Stimulated activated CD4-positive, alpha-beta T cell treated with anti-CD3 and anti-CD28 coated beads, Interleukin-12 subunit alpha, Interleukin-12 subunit beta, amount 100 ng/mL, for 4 hours (primary cell): Measurements from ENCODE around the gene ATP10A.

Source experiments
- DNase-seq: peaks from one replicate; pipeline ENCODE4 v3.0.0-alpha.2; 2020

Gene ATP10A

GRCh38 chr15:25695875-25696760 lies 167.0 kb downstream of the ATP10A start:
- no peak for DNase-seq

- no peak for DNase-seq
These were observed 168.3 kb downstream of the ATP10A start for GRCh38 chr15:25694823-25695312.

GRCh38 chr15:25694239-25694584 lies 168.9 kb downstream of the ATP10A start:
- DNase-seq = no peak

GRCh38 chr15:25693321-25694238 lies 169.5 kb downstream of the ATP10A start:
- DNase-seq = peak; percentile 26

GRCh38 chr15:25691544-25692430 lies 171.3 kb downstream of the ATP10A start:
- DNase-seq = no peak

GRCh38 chr15:25690673-25691543 lies 172.2 kb downstream of the ATP10A start:
- DNase-seq = no peak

GRCh38 chr15:25689592-25689991 lies 173.5 kb downstream of the ATP10A start:
- DNase-seq = no peak

- DNase-seq = no peak
These were observed 175.0 kb downstream of the ATP10A start for GRCh38 chr15:25688166-25688565.

- no peak for DNase-seq
These were observed 175.4 kb downstream of the ATP10A start for GRCh38 chr15:25687689-25688088.

GRCh38 chr15:25687276-25687675 lies 175.9 kb downstream of the ATP10A start:
- DNase-seq = no peak

- DNase-seq = no peak
These were observed 176.3 kb downstream of the ATP10A start for GRCh38 chr15:25686780-25687179.

- DNase-seq = no peak
These were observed 178.4 kb downstream of the ATP10A start for GRCh38 chr15:25684521-25685431.

- DNase-seq = no peak
These were observed 179.2 kb downstream of the ATP10A start for GRCh38 chr15:25683911-25684310.

GRCh38 chr15:25683415-25683814 lies 179.7 kb downstream of the ATP10A start:
- no peak for DNase-seq

- no peak for DNase-seq
These were observed 180.8 kb downstream of the ATP10A start for GRCh38 chr15:25682340-25682739.

GRCh38 chr15:25680686-25681025 lies 182.5 kb downstream of the ATP10A start:
- no peak for DNase-seq

- DNase-seq = no peak
These were observed 183.0 kb downstream of the ATP10A start for GRCh38 chr15:25679964-25680685.

- no peak for DNase-seq
These were observed 183.6 kb downstream of the ATP10A start for GRCh38 chr15:25679492-25679891.

- no peak for DNase-seq
These were observed 184.6 kb downstream of the ATP10A start for GRCh38 chr15:25678500-25678855.
